Mesothelial cell of epicardium (in vitro differentiated cells): ENCODE data around the gene TGFBR3. TPM values are rescaled to one million over a fixed set of nuclear protein-coding genes. Genes with fewer than 3 reads are reported as not detected.

Experiments
- DNase-seq, 2 experiments: peaks; one replicate each; pipeline ENCODE4 v3.0.0; 2021; ENCODE audit warnings: low spot score in 2 of 2; ENCODE audit not compliant: unreplicated experiment in 2 of 2
- H3K27ac Mint-ChIP-seq: 2 replicates; pipeline ENCODE4 v1.8.0; 2021; ENCODE audit warnings: mixed read lengths
- H3K27me3 Mint-ChIP-seq: 2 replicates; pipeline ENCODE4 v1.8.0; 2021; ENCODE audit warnings: low read depth, mixed read lengths
- H3K36me3 Mint-ChIP-seq: 2 replicates; pipeline ENCODE4 v1.8.0; 2021; ENCODE audit warnings: mixed read lengths
- H3K4me1 Mint-ChIP-seq: 2 replicates; pipeline ENCODE4 v1.8.0; 2021; ENCODE audit warnings: mixed read lengths
- H3K4me3 Mint-ChIP-seq: 2 replicates; pipeline ENCODE4 v1.8.0; 2021; ENCODE audit warnings: mild to moderate bottlenecking, moderate library complexity, mixed read lengths
- H3K9me3 Mint-ChIP-seq: 2 replicates; pipeline ENCODE4 v1.8.0; 2021; ENCODE audit warnings: mixed read lengths
- total RNA-seq: library from RNA; stranded (reverse); gene quantifications from 3 replicates; pipeline ENCODE4 v1.2.1, GENCODE V29; 2021
- TF ChIP-seq, protein P1 (sequence below): fragments of 200-600 bp; sonication (generic); IDR thresholded peaks from one replicate; pipeline ENCODE4 v1.5.0; 2021; ENCODE audit warnings: antibody characterized with exemption; ENCODE audit not compliant: unreplicated experiment

The TGFBR3 gene
- total RNA-seq, 1 donor from 2014 or later: 20.7 TPM

DNA sequence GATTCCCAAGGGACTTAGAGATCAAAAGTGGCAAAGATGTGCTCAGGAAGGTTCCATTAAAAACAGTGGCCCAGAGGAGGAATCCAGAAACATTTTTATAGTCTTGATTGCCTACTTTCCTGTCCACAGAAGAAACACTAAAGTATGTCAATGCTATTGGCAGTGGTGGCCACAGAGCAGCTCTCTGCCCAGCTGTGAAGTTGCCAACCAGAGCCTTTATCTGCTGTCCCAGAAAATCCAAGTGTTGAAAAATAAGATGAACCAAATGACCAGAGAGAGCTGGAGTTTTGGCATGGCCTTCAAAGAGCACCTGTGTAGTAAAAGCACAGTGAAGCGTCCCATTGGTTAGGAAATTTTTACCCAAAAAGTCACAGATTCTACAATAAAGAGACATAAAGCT, 181.2 kb downstream of the TGFBR3 start:
- Mint-ChIP-seq H3K9me3 (no peaks in the 10 kb centered on the region), H3K36me3 (peaks cover 7% of the 10 kb centered on the region), H3K27ac (no peak overlapping the region), H3K27me3 (no peaks in the 10 kb centered on the region), H3K4me3 (no peak overlapping the region), H3K4me1 (no peaks in the 10 kb centered on the region)
- TF ChIP-seq, protein P1, sequence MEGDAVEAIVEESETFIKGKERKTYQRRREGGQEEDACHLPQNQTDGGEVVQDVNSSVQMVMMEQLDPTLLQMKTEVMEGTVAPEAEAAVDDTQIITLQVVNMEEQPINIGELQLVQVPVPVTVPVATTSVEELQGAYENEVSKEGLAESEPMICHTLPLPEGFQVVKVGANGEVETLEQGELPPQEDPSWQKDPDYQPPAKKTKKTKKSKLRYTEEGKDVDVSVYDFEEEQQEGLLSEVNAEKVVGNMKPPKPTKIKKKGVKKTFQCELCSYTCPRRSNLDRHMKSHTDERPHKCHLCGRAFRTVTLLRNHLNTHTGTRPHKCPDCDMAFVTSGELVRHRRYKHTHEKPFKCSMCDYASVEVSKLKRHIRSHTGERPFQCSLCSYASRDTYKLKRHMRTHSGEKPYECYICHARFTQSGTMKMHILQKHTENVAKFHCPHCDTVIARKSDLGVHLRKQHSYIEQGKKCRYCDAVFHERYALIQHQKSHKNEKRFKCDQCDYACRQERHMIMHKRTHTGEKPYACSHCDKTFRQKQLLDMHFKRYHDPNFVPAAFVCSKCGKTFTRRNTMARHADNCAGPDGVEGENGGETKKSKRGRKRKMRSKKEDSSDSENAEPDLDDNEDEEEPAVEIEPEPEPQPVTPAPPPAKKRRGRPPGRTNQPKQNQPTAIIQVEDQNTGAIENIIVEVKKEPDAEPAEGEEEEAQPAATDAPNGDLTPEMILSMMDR: no peak
- DNase-seq: no peak

DNA sequence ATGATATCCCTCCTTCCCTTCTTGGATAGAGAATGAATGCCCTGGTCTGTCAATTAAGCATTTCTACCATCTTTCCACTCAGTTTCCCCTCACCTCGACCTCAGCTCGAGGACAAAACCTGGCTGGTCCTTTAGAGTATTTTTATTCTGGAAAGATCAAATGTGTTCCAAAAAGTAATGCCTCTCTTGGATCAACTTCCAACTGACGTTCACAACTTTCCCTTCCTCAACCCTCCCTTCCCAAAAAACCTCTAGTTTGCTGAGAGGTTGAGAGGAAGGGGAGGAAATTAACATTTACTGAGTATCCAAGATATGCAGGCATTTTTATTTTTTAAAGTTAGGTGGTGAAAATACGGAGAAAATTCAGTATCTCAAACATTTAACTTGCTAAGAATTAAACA, 182.9 kb downstream of the TGFBR3 start:
- Mint-ChIP-seq H3K27me3 (no peaks in the 10 kb centered on the region), H3K27ac (no peak overlapping the region), H3K4me1 (peaks cover 8% of the 10 kb centered on the region), H3K4me3 (no peak overlapping the region), H3K9me3 (no peaks in the 10 kb centered on the region), H3K36me3 (peaks cover 7% of the 10 kb centered on the region)
- TF ChIP-seq, protein P1: no peak
- DNase-seq: no peak

DNA sequence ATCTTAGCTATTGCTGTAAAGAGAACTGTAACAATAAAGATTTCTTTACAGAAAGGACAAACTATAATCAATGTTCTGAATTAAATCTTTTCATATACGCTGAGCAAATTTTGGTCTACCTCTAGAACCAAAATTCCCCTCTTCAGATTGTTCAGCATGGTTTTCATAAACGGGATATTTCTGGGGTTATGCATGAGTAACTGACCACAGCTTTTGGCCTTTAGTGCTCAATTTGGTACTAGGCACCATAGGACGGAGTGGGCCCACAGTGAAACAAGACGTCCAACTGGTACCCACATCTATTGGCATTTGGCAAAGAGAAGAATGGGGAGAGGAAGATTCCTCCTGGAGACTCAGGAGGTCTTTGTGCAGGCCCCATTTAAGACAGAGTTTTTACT, 184.5 kb downstream of the TGFBR3 start:
- no peak for DNase-seq
- H3K4me1 Mint-ChIP-seq: peaks cover 18% of the 10 kb centered on the region
- H3K9me3 Mint-ChIP-seq: no peaks in the 10 kb centered on the region
- no peak overlapping the region for H3K27ac Mint-ChIP-seq
- no peaks in the 10 kb centered on the region for H3K27me3 Mint-ChIP-seq
- no peak overlapping the region for H3K4me3 Mint-ChIP-seq
- peaks cover 3% of the 10 kb centered on the region for H3K36me3 Mint-ChIP-seq
- TF ChIP-seq, protein P1: no peak

DNA sequence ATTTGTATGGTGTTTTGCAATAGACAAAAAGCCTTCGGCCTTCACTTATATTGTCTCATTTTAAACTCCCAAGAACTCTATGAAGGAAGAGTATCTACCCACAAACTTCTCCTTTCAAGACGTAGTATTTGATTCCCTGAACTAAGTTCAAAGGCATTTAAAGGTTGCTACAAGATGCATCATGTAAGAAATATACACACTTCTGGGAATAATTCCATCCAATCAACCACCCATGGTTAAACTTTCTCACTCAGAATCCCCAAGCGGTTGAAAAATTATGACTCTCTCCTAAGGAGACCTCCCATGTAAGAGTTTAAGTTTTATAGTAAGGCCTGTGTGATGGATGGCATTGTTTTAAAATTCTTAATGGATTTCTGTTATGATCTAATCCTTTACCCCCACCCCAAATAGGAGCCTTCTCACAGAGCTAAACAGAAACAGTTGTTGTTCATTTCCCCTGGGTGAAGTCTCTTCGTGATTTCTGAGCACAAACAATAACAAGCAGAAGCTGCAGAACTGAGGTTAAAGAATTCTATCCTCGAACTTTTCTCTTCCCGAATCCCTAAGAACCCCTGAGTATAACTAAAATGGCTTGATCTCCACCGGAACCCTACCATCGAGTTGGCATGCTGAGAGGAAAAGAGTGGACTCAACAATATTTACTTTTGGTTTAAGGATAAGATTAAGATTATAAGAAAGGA, 185.0 kb downstream of the TGFBR3 start:
- Mint-ChIP-seq H3K9me3 (no peaks in the 10 kb centered on the region), H3K27ac (no peak overlapping the region), H3K4me3 (no peak overlapping the region), H3K27me3 (no peaks in the 10 kb centered on the region), H3K36me3 (peaks cover 3% of the 10 kb centered on the region), H3K4me1 (peaks cover 18% of the 10 kb centered on the region)
- TF ChIP-seq, protein P1: no peak
- DNase-seq: no peak

DNA sequence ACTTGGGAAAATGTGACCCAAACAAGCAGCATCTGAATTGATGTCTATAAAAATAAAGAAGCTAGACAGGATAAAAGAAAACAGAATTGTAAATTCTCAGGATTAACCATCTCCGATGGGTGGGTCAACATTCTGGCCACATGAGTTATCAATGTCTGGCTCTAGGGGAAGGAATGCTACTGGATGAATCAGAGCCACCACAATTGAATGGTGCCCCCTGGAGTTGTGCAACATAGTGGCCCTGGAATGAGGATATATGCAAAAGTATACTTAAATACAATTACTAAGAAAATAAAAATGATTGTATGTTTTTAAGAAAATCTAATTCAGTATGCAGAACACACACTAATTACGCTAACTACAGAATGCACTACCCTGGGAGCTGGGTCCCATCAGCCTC, 185.6 kb downstream of the TGFBR3 start:
- Mint-ChIP-seq H3K27ac (peak overlapping the region; percentile 45), H3K4me3 (no peak overlapping the region), H3K36me3 (peaks cover 3% of the 10 kb centered on the region), H3K9me3 (no peaks in the 10 kb centered on the region), H3K4me1 (peaks cover 18% of the 10 kb centered on the region), H3K27me3 (no peaks in the 10 kb centered on the region)
- TF ChIP-seq, protein P1: no peak
- no peak for DNase-seq
